Activated naive CD4-positive, alpha-beta T cell treated with anti-CD3 and anti-CD28 coated beads, Interleukin-2, amount 50 U/mL, for 24 hours (primary cell): ENCODE data around the gene CBX6.
"Not testable (repeated sequence)": the region's sequence is repeated elsewhere in the genome, so short reads cannot be mapped to it uniquely, and the experiment has no call there.

Experiments used
- H3K27ac Mint-ChIP-seq: one replicate; pipeline ENCODE4 v1.8.0; 2021; ENCODE audit warnings: mild to moderate bottlenecking, mixed read lengths
- H3K27me3 Mint-ChIP-seq: one replicate; pipeline ENCODE4 v1.8.0; 2021; ENCODE audit warnings: mixed read lengths
- H3K36me3 Mint-ChIP-seq: one replicate; pipeline ENCODE4 v1.8.0; 2021; ENCODE audit warnings: mixed read lengths
- H3K4me1 Mint-ChIP-seq: one replicate; pipeline ENCODE4 v1.8.0; 2021; ENCODE audit warnings: mixed read lengths
- H3K4me3 Mint-ChIP-seq: one replicate; pipeline ENCODE4 v1.8.0; 2021; ENCODE audit warnings: mild to moderate bottlenecking, mixed read lengths
- H3K9me3 Mint-ChIP-seq: one replicate; pipeline ENCODE4 v1.8.0; 2021; ENCODE audit warnings: mixed read lengths

The CBX6 gene

GRCh38 chr22:38853883-38854282 is 18.1 kb downstream of the CBX6 start:
- not testable (repeated sequence) for H3K27me3 Mint-ChIP-seq, H3K36me3 Mint-ChIP-seq, H3K4me3 Mint-ChIP-seq, H3K27ac Mint-ChIP-seq, H3K9me3 Mint-ChIP-seq, H3K4me1 Mint-ChIP-seq

GRCh38 chr22:38853196-38853651 is 18.8 kb downstream of the CBX6 start:
- Mint-ChIP-seq H3K27me3 (peaks cover 2% of the 10 kb centered on the region), H3K27ac (no peak overlapping the region)

GRCh38 chr22:38852522-38852921 is 19.5 kb downstream of the CBX6 start:
- Mint-ChIP-seq H3K4me3 (no peak overlapping the region), H3K36me3 (no peaks in the 10 kb centered on the region), H3K9me3 (no peaks in the 10 kb centered on the region), H3K27ac (no peak overlapping the region), H3K27me3 (peaks cover 2% of the 10 kb centered on the region), H3K4me1 (no peaks in the 10 kb centered on the region)

More at GRCh38 chr22:38853196-38853651, 18.8 kb downstream of the CBX6 start:
- no peaks in the 10 kb centered on the region for H3K9me3 Mint-ChIP-seq
- H3K36me3 Mint-ChIP-seq, result no peaks in the 10 kb centered on the region
- no peaks in the 10 kb centered on the region for H3K4me1 Mint-ChIP-seq
- H3K4me3 Mint-ChIP-seq, result no peak overlapping the region

GRCh38 chr22:38850941-38851849 is 20.8 kb downstream of the CBX6 start:
- Mint-ChIP-seq H3K36me3 (no peaks in the 10 kb centered on the region), H3K27me3 (peaks cover 2% of the 10 kb centered on the region), H3K4me3 (no peak overlapping the region), H3K9me3 (no peaks in the 10 kb centered on the region), H3K27ac (no peak overlapping the region), H3K4me1 (no peaks in the 10 kb centered on the region)

GRCh38 chr22:38850399-38850798 is 21.6 kb downstream of the CBX6 start:
- Mint-ChIP-seq H3K36me3 (no peaks in the 10 kb centered on the region), H3K4me3 (no peak overlapping the region), H3K9me3 (no peaks in the 10 kb centered on the region), H3K27ac (no peak overlapping the region), H3K4me1 (no peaks in the 10 kb centered on the region), H3K27me3 (peaks cover 2% of the 10 kb centered on the region)

- Mint-ChIP-seq H3K9me3 (no peaks in the 10 kb centered on the region), H3K4me1 (no peaks in the 10 kb centered on the region), H3K27ac (no peak overlapping the region), H3K36me3 (no peaks in the 10 kb centered on the region), H3K27me3 (peaks cover 2% of the 10 kb centered on the region), H3K4me3 (no peak overlapping the region)
Observed at GRCh38 chr22:38849811-38850210, 22.2 kb downstream of the CBX6 start.

GRCh38 chr22:38846412-38846811 is 25.6 kb downstream of the CBX6 start:
- Mint-ChIP-seq H3K9me3 (no peaks in the 10 kb centered on the region), H3K36me3 (no peaks in the 10 kb centered on the region), H3K27ac (no peak overlapping the region), H3K4me3 (no peak overlapping the region), H3K27me3 (peaks cover 3% of the 10 kb centered on the region), H3K4me1 (peaks cover 18% of the 10 kb centered on the region)

- Mint-ChIP-seq H3K27ac (no peak overlapping the region), H3K9me3 (no peaks in the 10 kb centered on the region), H3K4me1 (peaks cover 25% of the 10 kb centered on the region), H3K4me3 (peak overlapping the region; percentile 69), H3K27me3 (peaks cover 3% of the 10 kb centered on the region), H3K36me3 (no peaks in the 10 kb centered on the region)
Observed at GRCh38 chr22:38845004-38845740, 26.8 kb downstream of the CBX6 start.

GRCh38 chr22:38844315-38845003 is 27.6 kb downstream of the CBX6 start:
- Mint-ChIP-seq H3K36me3 (no peaks in the 10 kb centered on the region), H3K4me3 (peak overlapping the region; percentile 69), H3K9me3 (no peaks in the 10 kb centered on the region), H3K27me3 (peaks cover 3% of the 10 kb centered on the region), H3K27ac (no peak overlapping the region), H3K4me1 (peaks cover 31% of the 10 kb centered on the region)

GRCh38 chr22:38843657-38844314 is 28.2 kb downstream of the CBX6 start, which contains the start of gene NPTXR:
NPTXR (minus strand) TSS chr22:38844028.
- Mint-ChIP-seq H3K4me1 (peaks cover 35% of the 10 kb centered on the region), H3K36me3 (no peaks in the 10 kb centered on the region), H3K9me3 (no peaks in the 10 kb centered on the region), H3K4me3 (peak within 1 kb of the TSS; percentile 89), H3K27me3 (peaks cover 1% of the 10 kb centered on the region), H3K27ac (no peak within 1 kb of the TSS)

GRCh38 chr22:38843201-38843656 is 28.8 kb downstream of the CBX6 start:
- H3K4me3 Mint-ChIP-seq, result no peak overlapping the region
- no peaks in the 10 kb centered on the region for H3K36me3 Mint-ChIP-seq
- peaks cover 1% of the 10 kb centered on the region for H3K27me3 Mint-ChIP-seq
- peaks cover 35% of the 10 kb centered on the region for H3K4me1 Mint-ChIP-seq
- no peak overlapping the region for H3K27ac Mint-ChIP-seq
- H3K9me3 Mint-ChIP-seq, result no peaks in the 10 kb centered on the region

- Mint-ChIP-seq H3K36me3 (no peaks in the 10 kb centered on the region), H3K9me3 (no peaks in the 10 kb centered on the region), H3K27ac (peak overlapping the region; percentile 70), H3K4me1 (peaks cover 35% of the 10 kb centered on the region), H3K4me3 (peak overlapping the region; percentile 89), H3K27me3 (peaks cover 1% of the 10 kb centered on the region)
Observed at GRCh38 chr22:38842512-38843200, 29.4 kb downstream of the CBX6 start.

- Mint-ChIP-seq H3K4me1 (peaks cover 37% of the 10 kb centered on the region), H3K9me3 (no peaks in the 10 kb centered on the region), H3K36me3 (no peaks in the 10 kb centered on the region), H3K27me3 (peaks cover 1% of the 10 kb centered on the region), H3K27ac (no peak overlapping the region), H3K4me3 (peak overlapping the region; percentile 23)
Observed at GRCh38 chr22:38841635-38842034, 30.4 kb downstream of the CBX6 start.

GRCh38 chr22:38841211-38841610 is 30.8 kb downstream of the CBX6 start:
- H3K27ac Mint-ChIP-seq, result no peak overlapping the region
- no peak overlapping the region for H3K4me3 Mint-ChIP-seq
- H3K27me3 Mint-ChIP-seq, result peaks cover 1% of the 10 kb centered on the region
- no peaks in the 10 kb centered on the region for H3K36me3 Mint-ChIP-seq
- H3K9me3 Mint-ChIP-seq, result no peaks in the 10 kb centered on the region
- H3K4me1 Mint-ChIP-seq, result peaks cover 37% of the 10 kb centered on the region
